Measurements from ENCODE around the gene ZNF443. TPM values are rescaled to one million over a fixed set of nuclear protein-coding genes. Genes with fewer than 3 reads are reported as not detected.
A peak's percentile ranks its signal among the peaks of the same experiment; 100 is the strongest.
"Not testable (repeated sequence)": the region's sequence is repeated elsewhere in the genome, so short reads cannot be mapped to it uniquely, and the experiment has no call there.

Gene ZNF443
- total RNA-seq, 1 experiment from 2014 or later, result 9.4 TPM

DNA sequence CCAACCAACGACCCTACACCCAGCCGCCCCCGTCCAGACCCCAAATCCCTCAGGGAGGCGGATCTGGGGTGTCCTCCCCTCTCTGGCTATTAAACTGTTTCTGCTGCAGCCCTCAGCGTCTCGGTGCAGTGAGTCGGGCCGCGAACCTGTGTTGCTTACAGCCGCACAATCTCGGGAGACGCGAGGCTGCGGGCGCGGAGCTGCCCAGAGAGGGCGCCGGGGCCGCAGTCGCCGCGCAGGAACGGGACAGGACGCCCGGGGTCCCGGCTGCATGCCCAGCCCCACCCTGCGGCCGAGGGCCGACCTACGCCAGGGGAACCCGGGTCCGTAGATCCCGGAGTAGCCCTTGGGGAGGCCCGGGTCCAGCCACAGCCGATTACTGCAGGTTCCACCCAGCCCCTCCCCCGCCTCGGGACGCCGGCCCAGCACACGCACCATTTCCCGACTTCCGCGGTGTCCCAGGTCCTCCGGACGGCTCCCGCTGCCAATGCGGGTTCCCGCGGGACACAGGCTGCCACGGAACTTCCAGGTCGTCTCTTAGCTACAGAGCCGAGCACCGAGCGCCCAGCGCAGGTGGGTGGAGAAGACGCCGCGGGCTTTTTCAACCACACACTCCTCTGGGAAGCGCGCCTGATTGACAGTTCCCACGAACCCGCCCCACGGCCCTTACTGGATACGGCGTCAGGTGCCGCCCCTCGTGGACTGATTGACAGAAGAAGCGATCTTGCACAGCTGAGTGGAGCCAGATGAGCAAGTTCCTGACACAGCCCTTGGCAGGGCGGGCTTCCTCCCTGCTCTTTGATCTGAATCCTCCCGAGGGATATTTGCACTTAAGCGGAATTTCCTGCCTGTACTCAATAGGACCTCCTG is 40.0 kb downstream of the ZNF443 start, which contains the start of gene ZNF799:
ZNF799 (minus strand) TSS at position 639 of the 870 bp plus-strand sequence; CDS start at position 438, 201 bp downstream.
- Histone ChIP-seq H3K27me3 (ENCODE audit: insufficient read depth, low read length) (no peaks in the 10 kb centered on the region), H2BK120ac (ENCODE audit: low read depth, low read length, poor library complexity, severe bottlenecking) (no peak within 1 kb of the TSS), H3T11ph (ENCODE audit: low read length) (no peak within 1 kb of the TSS), H4K8ac (replicated peaks; ENCODE audit: insufficient read length, low read depth, low read length) (no peak within 1 kb of the TSS), H4K91ac (ENCODE audit: insufficient read length, low read depth, low read length) (no peak within 1 kb of the TSS), H2BK20ac (ENCODE audit: low read depth, low read length, poor library complexity, severe bottlenecking) (no peak within 1 kb of the TSS), H4K5ac (ENCODE audit: insufficient read length, low read depth, low read length) (no peak within 1 kb of the TSS), H3K4me2 (ENCODE audit: insufficient read depth, insufficient read length, low read length) (peak within 1 kb of the TSS; percentile 46), H2BK12ac (ENCODE audit: insufficient read length, low read depth, low read length) (no peak within 1 kb of the TSS), H3K18ac (ENCODE audit: insufficient read length, low read depth, low read length) (no peak within 1 kb of the TSS), H3K4me1 (ENCODE audit: insufficient read depth, low read length) (no peaks in the 10 kb centered on the region), H3K27ac (ENCODE audit: insufficient read length, low read depth, low read length) (no peak within 1 kb of the TSS), H3K9me3 (ENCODE audit: control insufficient read depth, low read depth, low read length) (no peaks in the 10 kb centered on the region), H3K4ac (ENCODE audit: low read depth, low read length) (no peak within 1 kb of the TSS), H2AFZ (ENCODE audit: low read length) (no peak within 1 kb of the TSS), H2AK5ac (ENCODE audit: insufficient read length, low read length) (no peak within 1 kb of the TSS), H3K56ac (ENCODE audit: insufficient read length, low read depth, low read length) (no peak within 1 kb of the TSS), H3K9ac (ENCODE audit: extremely low read depth, insufficient read length, low read length) (peak within 1 kb of the TSS; percentile 42), H3K14ac (ENCODE audit: insufficient read depth, low read length) (no peak within 1 kb of the TSS), H2BK5ac (ENCODE audit: insufficient read length, low read length) (no peak within 1 kb of the TSS), H3K23ac (ENCODE audit: insufficient read length, low read depth, low read length) (no peak within 1 kb of the TSS), H2BK15ac (ENCODE audit: low read depth, low read length) (no peak within 1 kb of the TSS), H3K79me1 (ENCODE audit: insufficient read depth, low read depth, low read length, poor library complexity, severe bottlenecking) (no peaks in the 10 kb centered on the region), H3K23me2 (ENCODE audit: insufficient read length, low read depth, low read length, poor library complexity, severe bottlenecking) (peaks cover 5% of the 10 kb centered on the region), H4K20me1 (ENCODE audit: control insufficient read depth, insufficient read depth, insufficient read length) (no peaks in the 10 kb centered on the region), H3K79me2 (ENCODE audit: insufficient read depth, low read length) (no peaks in the 10 kb centered on the region)
- peaks cover 4% of the 10 kb centered on the region in 2 experiments; a peak in 3 of 4 replicates for H3K4me1 Mint-ChIP-seq
- H3K36me3 Mint-ChIP-seq (ENCODE audit: insufficient read depth in 1 of 3, low read depth in 3 of 3), result peaks cover 0 to 12% (median 0%) of the 10 kb centered on the region in 3 experiments; a peak in 4 of 7 replicates
- TF ChIP-seq CTCF (conservative IDR thresholded peaks at IDR 0.05), result no peak; the same call in 1 of the 3 replicates
- H3K4me3 Mint-ChIP-seq, result peak within 1 kb of the TSS; percentile 86 to 93
- DNase-seq, result peak; percentile 95
- H3K9me3 Mint-ChIP-seq, result peaks cover 19 to 37% of the 10 kb centered on the region in 2 experiments
- 0 out of 7 replicates have a peak within 1 kb of the TSS, but pooled peaks of 1 of the 3 experiments have one; percentile 46 for H3K27ac Mint-ChIP-seq
- WGBS (ENCODE audit: extremely low coverage, insufficient read length, low lambda C conversion rate), result no CpG with 5 or more reads among the region's 71 CpGs
- H3K27me3 Mint-ChIP-seq (ENCODE audit: low read depth), result no peaks in the 10 kb centered on the region; the same call in none of the 2 replicates

GRCh38 chr19:12399901-12400632 is 40.8 kb downstream of the ZNF443 start:
- peak; percentile 60 for DNase-seq

More at GRCh38 chr19:12399901-12400632, 40.8 kb downstream of the ZNF443 start:
- H3K14ac ChIP-seq (ENCODE audit: insufficient read depth, low read length); H2BK12ac ChIP-seq (ENCODE audit: insufficient read length, low read depth, low read length); H4K8ac ChIP-seq (replicated peaks; ENCODE audit: insufficient read length, low read depth, low read length); H3K4me1 Mint-ChIP-seq; H3K4me1 ChIP-seq (ENCODE audit: insufficient read depth, low read length); H3K27me3 Mint-ChIP-seq (ENCODE audit: low read depth); H2AFZ ChIP-seq (ENCODE audit: low read length); H2BK120ac ChIP-seq (ENCODE audit: low read depth, low read length, poor library complexity, severe bottlenecking); H3K27ac ChIP-seq (ENCODE audit: insufficient read length, low read depth, low read length); H3K23me2 ChIP-seq (ENCODE audit: insufficient read length, low read depth, low read length, poor library complexity, severe bottlenecking); H3K56ac ChIP-seq (ENCODE audit: insufficient read length, low read depth, low read length); H3K23ac ChIP-seq (ENCODE audit: insufficient read length, low read depth, low read length); H3K79me2 ChIP-seq (ENCODE audit: insufficient read depth, low read length); H2BK5ac ChIP-seq (ENCODE audit: insufficient read length, low read length); H4K91ac ChIP-seq (ENCODE audit: insufficient read length, low read depth, low read length); H4K5ac ChIP-seq (ENCODE audit: insufficient read length, low read depth, low read length); H2BK15ac ChIP-seq (ENCODE audit: low read depth, low read length); H3K18ac ChIP-seq (ENCODE audit: insufficient read length, low read depth, low read length); H3K9me3 ChIP-seq (ENCODE audit: control insufficient read depth, low read depth, low read length); H3T11ph ChIP-seq (ENCODE audit: low read length); H2BK20ac ChIP-seq (ENCODE audit: low read depth, low read length, poor library complexity, severe bottlenecking); H3K79me1 ChIP-seq (ENCODE audit: insufficient read depth, low read depth, low read length, poor library complexity, severe bottlenecking); H3K27me3 ChIP-seq (ENCODE audit: insufficient read depth, low read length); H3K4ac ChIP-seq (ENCODE audit: low read depth, low read length); H3K27ac Mint-ChIP-seq; H4K20me1 ChIP-seq (ENCODE audit: control insufficient read depth, insufficient read depth, insufficient read length); H2AK5ac ChIP-seq (ENCODE audit: insufficient read length, low read length): not testable (repeated sequence)
- Mint-ChIP-seq H3K4me3 (peak overlapping the region; percentile 86 to 93), H3K9me3 (peaks cover 22 to 33% of the 10 kb centered on the region in 2 experiments), H3K36me3 (ENCODE audit: insufficient read depth in 1 of 3, low read depth in 3 of 3) (peaks cover 0 to 15% (median 0%) of the 10 kb centered on the region in 3 experiments; a peak in 4 of 7 replicates)
- Histone ChIP-seq H3K9ac (ENCODE audit: extremely low read depth, insufficient read length, low read length) (peak overlapping the region; percentile 2), H3K4me2 (ENCODE audit: insufficient read depth, insufficient read length, low read length) (peak overlapping the region; percentile 46)
- WGBS (ENCODE audit: extremely low coverage, insufficient read length, low lambda C conversion rate), result no CpG with 5 or more reads among the region's 23 CpGs

All from H9 (cell line).